Jurkat, Clone E6-1 (cell line): ENCODE data around the gene ARL9. TPM values are rescaled to one million over a fixed set of nuclear protein-coding genes. Genes with fewer than 3 reads are reported as not detected.
A peak's percentile ranks its signal among the peaks of the same experiment; 100 is the strongest.

Source experiments
- DNase-seq: peaks from one replicate; pipeline ENCODE4 v3.0.0-alpha.2; 2011; ENCODE audit warnings: low read depth, low spot score
- H3K4me3 ChIP-seq: 2 replicates; pipeline ENCODE4 v1.5.1; 2011; ENCODE audit warnings: mild to moderate bottlenecking, low read length, control low read depth, moderate library complexity
- polyA plus RNA-seq: library from polyadenylated mRNA; unstranded; fragments of >200 nt; gene quantifications from one replicate; pipeline ENCODE4 v1.2.1, GENCODE V29; 2012; ENCODE audit warnings: missing spikeins; ENCODE audit not compliant: insufficient read length, insufficient read depth

ARL9 gene
- not detected for polyA plus RNA-seq

GRCh38 chr4:56505269-56506130 lies at the start of gene ARL9:
TSS of gene ARL9 (plus strand) at chr4:56505791. CDS start at chr4:56505863, 72 bp downstream.
- no peak for DNase-seq
- H3K4me3 ChIP-seq, result no peak within 1 kb of the TSS

GRCh38 chr4:56460085-56460484 lies 45.5 kb upstream of the ARL9 start:
- H3K4me3 ChIP-seq, result no peak overlapping the region
- no peak for DNase-seq

- no peak overlapping the region for H3K4me3 ChIP-seq
- DNase-seq, result no peak
Observed at GRCh38 chr4:56462157-56462556, 43.4 kb upstream of the ARL9 start.

GRCh38 chr4:56463711-56464110 lies 41.9 kb upstream of the ARL9 start:
- no peak overlapping the region for H3K4me3 ChIP-seq
- DNase-seq, result no peak

GRCh38 chr4:56464581-56464980 lies 41.0 kb upstream of the ARL9 start:
- no peak for DNase-seq
- no peak overlapping the region for H3K4me3 ChIP-seq

- DNase-seq, result no peak
- H3K4me3 ChIP-seq, result peak overlapping the region; percentile 97
Observed at GRCh38 chr4:56465599-56466295, 39.8 kb upstream of the ARL9 start.

GRCh38 chr4:56466296-56466761 lies 39.3 kb upstream of the ARL9 start:
- peak; percentile 20 for DNase-seq
- peak overlapping the region; percentile 97 for H3K4me3 ChIP-seq

GRCh38 chr4:56466910-56467283 lies 38.7 kb upstream of the ARL9 start:
- H3K4me3 ChIP-seq, result peak overlapping the region; percentile 97
- DNase-seq, result no peak

GRCh38 chr4:56467284-56468096 lies 38.1 kb upstream of the ARL9 start, which contains the start of gene SRP72:
TSS of gene SRP72 (plus strand) at chr4:56467617. CDS start at chr4:56467636, 19 bp downstream.
- peak; percentile 86 for DNase-seq
- peak within 1 kb of the TSS; percentile 97 for H3K4me3 ChIP-seq

- DNase-seq, result peak; percentile 32
- peak overlapping the region; percentile 97 for H3K4me3 ChIP-seq
Observed at GRCh38 chr4:56468097-56468422, 37.5 kb upstream of the ARL9 start.

GRCh38 chr4:56469489-56470210 lies 35.9 kb upstream of the ARL9 start:
- DNase-seq, result peak; percentile 65

GRCh38 chr4:56475917-56476316 lies 29.7 kb upstream of the ARL9 start:
- no peak for DNase-seq
- no peak overlapping the region for H3K4me3 ChIP-seq

More at GRCh38 chr4:56469489-56470210, 35.9 kb upstream of the ARL9 start:
- peak overlapping the region; percentile 97 for H3K4me3 ChIP-seq

- H3K4me3 ChIP-seq, result no peak overlapping the region
Observed at GRCh38 chr4:56477192-56477702, 28.3 kb upstream of the ARL9 start.

GRCh38 chr4:56480691-56481090 lies 24.9 kb upstream of the ARL9 start:
- no peak for DNase-seq

More at GRCh38 chr4:56477192-56477702, 28.3 kb upstream of the ARL9 start:
- DNase-seq, result no peak

GRCh38 chr4:56496241-56496640 lies 9.3 kb upstream of the ARL9 start:
- no peak overlapping the region for H3K4me3 ChIP-seq
- DNase-seq, result no peak

More at GRCh38 chr4:56480691-56481090, 24.9 kb upstream of the ARL9 start:
- H3K4me3 ChIP-seq, result no peak overlapping the region

- no peak for DNase-seq
Observed at GRCh38 chr4:56511098-56511497, 5.5 kb downstream of the ARL9 start.

GRCh38 chr4:56512166-56512565 lies 6.6 kb downstream of the ARL9 start:
- DNase-seq, result no peak
- H3K4me3 ChIP-seq, result no peak overlapping the region

More at GRCh38 chr4:56511098-56511497, 5.5 kb downstream of the ARL9 start:
- H3K4me3 ChIP-seq, result no peak overlapping the region

GRCh38 chr4:56513517-56513916 lies 7.9 kb downstream of the ARL9 start:
- DNase-seq, result no peak

More at GRCh38 chr4:56513517-56513916, 7.9 kb downstream of the ARL9 start:
- H3K4me3 ChIP-seq, result no peak overlapping the region
